Hypothalamus (tissue), 51 donors: ENCODE results near the gene RNF123.

Experiments
- DNase-seq, 51 donors: peaks; one replicate each; lab custom pipeline; 2025; lab: John Stamatoyannopoulos, UW

RNF123 gene

DNA sequence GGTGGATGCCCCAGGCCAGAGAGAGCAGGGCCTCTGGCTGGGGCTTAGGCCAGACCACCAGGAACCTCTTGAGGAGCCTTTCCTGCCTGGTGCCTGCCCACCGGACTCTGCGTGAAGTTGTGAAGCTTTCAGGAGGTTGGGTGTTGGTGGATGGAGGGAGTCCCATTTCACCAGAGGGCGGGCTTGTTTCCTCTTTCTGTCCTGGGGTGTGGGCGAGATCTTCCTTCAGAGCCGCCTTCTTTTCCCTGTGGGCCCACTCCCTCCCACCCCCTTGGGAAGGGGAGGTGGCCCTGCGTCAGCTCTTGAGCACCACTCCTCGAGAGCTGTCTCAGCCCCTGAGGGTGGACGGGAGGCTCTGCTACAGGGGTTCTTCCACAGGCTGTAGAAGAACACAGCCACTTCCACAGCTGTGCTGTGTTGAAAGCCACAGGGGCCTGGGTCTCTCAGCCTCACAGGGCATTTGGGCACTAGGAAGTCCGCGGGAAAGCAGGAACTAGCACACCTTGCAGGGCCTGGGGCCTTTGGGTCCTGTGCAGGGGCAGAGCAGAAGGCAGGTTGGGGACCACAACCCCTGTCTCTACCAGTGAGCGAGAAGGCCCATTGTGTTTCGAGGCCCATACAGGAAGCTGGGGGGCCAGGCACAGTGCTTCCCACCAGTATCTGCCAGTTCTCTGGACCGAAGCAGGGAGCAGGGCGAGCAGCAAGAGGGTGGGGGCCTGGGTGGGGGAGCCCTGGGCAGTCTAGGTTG is 28.0 kb downstream of the RNF123 start:
- DNase-seq = no peak

DNA sequence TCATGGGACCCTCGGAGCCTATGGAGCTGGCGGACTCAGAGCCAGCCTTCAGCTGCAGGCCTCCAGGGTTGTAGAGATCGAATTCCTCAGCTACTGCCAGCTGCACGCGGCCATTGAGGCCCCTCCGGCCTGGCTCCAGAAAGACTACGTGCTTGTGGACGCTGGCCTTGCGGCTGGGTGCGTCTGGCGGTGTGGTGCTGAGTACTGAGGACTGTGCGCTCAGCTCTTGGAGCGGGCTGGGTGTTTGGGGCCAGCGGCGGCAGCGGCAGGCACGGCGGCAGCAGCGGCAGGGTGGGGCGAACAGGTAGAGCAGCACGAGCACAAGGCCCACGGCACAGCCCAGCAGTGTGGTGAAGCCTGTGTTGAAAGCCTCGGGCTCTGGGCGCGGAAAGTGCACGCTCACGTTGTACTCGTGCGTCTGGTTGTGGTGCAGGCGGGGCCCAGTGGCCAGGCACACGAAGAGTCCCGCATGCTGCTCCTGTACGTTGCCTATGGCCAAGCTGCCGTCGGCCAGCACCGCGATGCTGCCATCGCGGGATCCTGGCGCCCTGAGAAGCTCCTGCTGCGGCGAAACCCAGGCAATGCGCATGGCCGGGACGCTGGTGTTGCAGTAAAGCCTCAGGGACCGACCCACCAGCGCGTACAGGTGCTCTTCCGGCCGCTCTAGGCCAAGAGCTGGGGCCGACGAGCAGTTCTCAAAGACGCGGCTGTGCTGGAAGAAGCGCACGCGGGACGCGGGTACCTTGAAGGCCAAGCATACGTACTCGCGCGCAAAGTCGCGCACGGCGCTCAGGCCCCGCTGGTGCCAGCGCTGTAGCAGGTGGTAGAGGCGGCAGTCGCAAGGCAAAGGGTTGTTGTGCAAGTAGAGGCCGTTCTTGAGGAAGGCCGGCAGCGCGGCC is 28.9 kb downstream of the RNF123 start:
- DNase-seq = no peak

DNA sequence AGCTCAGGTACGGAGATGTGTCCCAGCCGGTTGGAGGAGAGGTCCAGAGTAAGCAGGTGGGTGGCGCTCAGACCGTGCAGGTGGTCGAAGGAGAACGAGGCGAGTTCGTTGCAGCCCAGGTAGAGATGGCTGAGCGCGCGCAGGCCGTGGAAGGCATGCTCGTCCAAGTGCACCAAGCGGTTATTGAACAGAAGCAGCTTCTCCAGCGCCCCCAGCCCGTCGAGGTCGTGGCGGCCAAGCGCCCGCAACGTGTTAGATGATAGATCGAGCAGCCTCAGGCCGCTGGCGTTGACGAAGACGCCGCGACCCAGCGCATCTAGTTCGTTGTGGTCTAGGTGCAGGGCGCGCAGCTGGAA is 29.5 kb downstream of the RNF123 start:
- peak in 2 of 51 donors; percentile 27 to 51 for DNase-seq

DNA sequence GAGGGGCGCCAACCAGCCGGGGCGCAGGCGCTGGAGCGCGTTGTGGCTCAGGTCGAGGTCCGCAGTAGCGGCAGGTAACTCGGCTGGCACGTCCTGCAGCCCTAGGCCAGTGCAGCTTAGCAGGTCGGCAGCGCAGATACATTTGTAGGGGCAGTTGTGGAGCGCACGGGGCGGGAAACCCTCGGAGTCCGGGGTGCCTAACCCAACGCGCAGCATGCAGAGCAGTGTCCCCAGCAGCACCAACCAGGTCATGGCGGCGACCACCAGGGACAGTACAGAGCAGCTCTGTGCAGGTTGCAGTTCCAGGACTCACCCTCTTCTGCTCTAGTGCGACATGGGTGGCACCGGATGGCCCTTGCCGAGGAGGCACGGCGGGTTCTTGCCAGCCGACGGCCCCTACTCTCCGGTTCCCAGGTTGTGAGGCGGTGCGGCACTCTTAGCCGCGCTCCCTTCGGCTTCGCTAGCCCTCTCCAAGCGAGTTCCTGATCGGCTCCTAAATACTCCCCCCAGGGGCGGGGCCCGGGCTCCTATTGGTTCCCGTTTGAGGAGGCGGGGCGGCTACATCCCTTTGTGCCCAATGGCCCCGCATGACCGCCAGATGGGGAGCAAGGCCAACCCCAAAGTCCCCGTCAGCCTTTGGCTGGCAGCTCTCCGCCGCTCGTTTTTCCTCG is 30.0 kb downstream of the RNF123 start, which contains the start of gene AMIGO3:
AMIGO3 (minus strand) TSS at position 471 of the 671 bp plus-strand sequence; CDS start at position 252, 219 bp downstream.
- DNase-seq = peak; percentile 36 to 97 (median 90)

DNA sequence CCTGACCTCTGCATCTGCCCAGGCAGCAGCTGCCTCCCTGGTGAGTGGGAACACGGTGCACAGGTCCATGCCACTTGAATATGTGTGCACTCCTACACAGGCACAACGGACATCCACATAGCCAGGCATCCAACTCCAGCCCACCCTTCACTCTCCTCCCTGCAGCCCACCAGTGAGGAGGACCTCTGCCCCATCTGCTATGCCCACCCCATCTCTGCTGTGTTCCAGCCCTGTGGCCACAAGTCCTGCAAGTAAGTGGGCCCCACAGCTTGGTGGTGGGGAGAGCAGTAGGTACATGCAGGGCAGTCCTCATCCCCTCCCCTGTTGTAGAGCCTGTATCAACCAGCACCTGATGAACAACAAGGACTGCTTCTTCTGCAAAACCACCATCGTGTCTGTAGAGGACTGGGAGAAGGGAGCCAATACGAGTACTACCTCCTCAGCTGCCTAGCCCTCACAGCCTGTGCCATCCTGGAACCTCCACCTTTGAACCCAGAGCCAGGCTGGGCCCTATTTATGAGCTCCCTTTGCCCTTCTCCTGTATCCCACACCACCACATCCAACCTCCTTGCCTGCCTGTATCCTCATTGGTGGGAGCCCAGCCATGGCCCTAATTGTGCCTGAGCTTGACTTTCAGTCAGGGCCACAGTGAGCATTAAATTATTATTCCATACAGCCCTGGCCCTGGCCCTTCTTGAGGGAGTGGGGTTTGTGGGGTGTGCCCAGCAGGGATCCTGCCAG is 31.7 kb downstream of the RNF123 start:
- no peak for DNase-seq

DNA sequence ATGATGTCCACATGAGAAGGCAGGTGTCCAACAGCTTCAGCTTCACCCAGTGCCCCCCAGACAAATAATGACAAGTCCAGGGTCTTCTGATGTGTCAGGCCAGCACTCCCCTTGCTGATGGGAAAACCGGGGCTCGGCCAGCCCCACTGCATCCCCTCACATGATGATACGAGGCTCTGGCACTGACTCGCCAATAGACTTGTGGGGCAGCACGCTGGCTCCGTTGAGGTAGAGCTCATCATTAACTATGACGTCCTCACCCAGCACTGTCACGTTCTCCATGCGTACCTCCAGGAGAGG is 32.2 kb downstream of the RNF123 start:
- no peak for DNase-seq

DNA sequence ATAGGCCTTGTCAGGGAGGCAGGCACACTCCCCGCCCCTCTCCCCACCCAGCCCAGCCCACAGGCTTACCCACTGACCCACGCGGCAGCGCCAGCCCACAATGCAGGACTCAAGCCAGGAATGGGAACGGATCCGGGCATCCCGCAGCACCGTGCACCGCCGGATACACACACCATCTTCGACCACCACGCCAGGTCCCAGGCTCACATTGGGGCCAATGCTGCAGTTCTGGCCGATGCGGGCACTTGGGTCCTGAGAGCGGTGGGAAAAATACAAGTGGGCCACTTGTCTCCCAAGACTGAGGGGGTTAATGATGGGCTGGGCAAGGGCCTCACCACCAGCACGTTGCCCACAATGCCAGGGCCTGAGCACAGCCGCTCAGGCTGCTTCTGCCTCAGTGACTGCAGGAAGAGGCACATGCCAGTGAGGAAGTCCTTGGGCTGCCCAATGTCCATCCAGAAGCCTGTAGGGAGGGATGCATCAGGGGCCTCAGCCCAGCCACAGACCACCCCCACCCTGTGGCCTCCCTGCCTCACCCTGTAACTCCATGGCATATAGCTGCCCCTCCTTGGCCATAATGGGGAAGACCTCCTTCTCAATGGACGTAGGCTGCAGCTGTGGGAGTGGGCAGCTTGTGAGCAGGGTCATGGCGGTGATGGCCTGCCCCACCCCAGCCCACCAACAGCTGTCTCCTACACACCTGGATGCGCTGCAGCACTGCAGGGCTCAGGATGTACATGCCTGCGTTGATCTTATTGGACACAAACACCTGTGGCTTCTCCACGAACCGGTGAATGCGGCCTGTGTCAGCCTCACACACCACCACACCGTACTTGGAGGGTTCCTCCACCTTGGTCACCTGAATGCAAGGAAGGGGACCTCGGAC is 32.8 kb downstream of the RNF123 start:
- no peak for DNase-seq

DNA sequence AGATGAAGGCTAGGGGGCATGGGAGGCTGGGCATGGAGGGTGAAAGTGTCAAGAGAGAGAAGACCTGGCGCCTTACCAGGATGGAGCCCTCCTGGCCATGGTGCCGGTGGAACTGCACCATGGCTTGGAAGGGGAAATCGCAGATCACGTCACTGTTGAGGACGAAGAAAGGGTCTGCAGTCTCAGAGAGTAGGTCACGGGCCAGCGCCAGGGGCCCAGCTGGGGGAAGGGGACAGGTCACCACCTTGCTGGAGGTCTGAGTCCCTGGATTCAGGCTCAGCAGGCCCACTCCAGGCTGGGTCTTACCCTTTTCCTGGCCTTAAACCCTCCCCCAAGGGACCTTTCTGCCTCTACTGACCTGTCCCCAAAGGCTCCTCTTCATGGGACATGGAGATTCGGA is 33.5 kb downstream of the RNF123 start:
- no peak for DNase-seq

DNA sequence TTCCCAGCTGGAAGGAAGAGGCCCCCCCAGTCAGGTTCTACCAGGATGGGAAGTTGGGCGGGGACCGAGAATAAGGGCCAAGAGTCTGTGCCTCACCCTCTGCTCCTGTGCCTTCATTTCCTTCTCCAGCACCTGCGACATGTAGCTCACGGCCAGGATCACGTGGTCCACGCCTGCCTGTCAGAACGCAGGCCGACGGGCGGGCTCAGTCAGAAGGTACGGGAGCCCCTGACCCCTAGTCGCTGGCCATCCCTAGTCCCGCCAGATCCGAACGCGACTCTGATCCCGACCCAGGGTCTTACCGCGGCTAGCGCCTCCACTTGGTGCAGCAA is 33.9 kb downstream of the RNF123 start:
- peak in 24 of 51 donors; percentile 24 to 64 (median 38) for DNase-seq

DNA sequence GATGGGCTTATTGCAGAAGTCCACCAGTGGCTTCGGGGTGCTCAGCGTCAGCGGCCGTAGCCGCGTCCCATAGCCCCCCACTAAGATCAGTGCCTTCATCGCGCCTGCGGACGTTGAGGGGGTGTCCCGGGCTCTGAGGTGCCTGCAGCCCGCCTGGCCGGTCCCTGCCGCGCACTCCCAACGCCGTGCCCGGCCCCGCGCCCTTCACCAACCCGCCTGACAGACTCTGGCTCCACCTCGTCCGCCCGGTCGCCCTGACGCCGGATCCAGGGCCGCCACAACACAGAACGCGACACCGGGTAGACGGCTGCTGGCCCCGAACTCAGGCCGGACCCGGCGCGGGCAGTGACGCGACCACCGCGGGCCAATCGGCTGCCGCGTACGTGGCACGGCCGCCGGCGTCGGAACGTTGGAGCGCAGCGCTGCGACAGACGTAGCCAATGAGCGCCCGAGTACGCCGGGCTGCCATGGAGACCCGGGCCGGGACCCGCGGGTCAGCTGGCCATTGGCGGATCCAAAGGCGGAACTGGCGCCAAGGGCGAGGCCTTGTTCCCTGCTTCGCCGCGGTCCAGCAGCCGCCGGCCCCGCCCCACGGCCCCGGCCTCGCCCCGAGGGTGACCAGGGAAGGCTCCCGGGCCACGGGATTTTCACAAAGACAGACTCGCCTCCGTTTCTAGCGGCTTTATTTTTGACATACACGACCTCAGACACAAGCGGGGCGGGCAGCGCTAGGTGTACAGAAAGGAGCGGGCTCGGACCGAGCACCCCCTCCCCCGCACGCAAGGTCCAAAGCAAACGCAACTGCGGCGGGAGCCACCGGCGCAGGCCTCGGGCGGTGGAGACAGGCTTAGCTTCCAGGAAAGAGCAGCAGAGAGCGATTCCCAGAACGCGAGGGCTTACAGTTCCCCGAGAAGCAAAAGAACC is 34.5 kb downstream of the RNF123 start, which contains the start of gene GMPPB:
GMPPB (minus strand) TSS at position 324 of the 924 bp plus-strand sequence; CDS start at position 99, 225 bp downstream.
- peak; percentile 43 to 99 (median 94) for DNase-seq

DNA sequence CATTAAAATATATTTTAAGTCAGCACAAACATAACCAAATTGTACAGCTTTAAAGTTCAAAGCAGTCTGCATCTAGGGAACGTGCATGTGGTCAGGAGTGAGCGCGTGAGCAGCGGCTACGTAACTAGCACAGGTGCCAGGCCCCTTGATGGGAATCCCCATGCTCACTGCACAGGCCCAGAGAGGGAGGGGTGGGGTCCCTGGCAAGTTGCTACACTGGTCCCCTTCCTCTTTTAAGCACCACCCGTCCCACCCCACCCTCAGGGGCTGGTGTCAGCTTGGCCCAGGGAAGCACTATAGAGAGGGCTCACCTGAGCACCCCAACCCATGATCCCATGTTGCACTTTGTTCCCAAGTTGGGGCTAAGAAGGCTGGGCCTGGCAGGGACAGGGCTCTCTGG is 35.2 kb downstream of the RNF123 start:
- no peak for DNase-seq

DNA sequence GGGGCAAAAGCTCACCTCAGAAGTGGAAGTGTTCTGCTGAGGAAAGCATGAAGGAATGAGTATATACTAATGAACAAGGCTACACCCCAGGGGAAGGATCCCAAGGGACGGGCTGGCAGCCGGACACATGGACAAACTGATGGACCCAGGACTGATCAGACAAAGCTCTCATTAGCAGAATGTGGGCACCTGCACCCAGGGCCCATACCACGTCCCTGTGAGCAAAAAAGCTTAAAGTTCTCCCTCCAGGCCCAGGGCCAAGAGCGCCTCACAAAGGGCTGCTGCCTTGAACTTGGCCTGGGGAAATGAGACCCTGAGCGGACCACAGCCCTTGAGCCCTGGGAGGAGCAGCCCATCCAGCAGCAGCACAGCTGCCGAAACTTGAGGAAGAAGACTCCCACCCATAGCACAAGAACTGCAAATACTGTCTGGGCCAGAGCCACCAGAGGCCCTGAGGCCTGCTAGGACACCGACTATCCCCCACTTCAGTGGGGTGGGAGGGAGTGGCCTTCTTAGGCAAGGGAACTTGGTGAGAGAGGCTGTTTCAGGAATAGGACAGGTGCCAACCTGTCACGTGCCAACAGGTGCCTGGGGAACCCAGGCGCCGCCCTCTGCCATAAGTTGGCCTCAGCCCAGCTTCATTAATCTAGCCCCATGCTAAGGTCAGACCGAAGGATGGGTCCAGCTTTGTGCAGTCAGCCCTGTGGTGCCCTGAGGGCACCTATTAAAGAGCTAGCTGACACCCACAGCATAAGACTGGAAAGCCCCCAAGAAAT is 36.7 kb downstream of the RNF123 start:
- DNase-seq = no peak

DNA sequence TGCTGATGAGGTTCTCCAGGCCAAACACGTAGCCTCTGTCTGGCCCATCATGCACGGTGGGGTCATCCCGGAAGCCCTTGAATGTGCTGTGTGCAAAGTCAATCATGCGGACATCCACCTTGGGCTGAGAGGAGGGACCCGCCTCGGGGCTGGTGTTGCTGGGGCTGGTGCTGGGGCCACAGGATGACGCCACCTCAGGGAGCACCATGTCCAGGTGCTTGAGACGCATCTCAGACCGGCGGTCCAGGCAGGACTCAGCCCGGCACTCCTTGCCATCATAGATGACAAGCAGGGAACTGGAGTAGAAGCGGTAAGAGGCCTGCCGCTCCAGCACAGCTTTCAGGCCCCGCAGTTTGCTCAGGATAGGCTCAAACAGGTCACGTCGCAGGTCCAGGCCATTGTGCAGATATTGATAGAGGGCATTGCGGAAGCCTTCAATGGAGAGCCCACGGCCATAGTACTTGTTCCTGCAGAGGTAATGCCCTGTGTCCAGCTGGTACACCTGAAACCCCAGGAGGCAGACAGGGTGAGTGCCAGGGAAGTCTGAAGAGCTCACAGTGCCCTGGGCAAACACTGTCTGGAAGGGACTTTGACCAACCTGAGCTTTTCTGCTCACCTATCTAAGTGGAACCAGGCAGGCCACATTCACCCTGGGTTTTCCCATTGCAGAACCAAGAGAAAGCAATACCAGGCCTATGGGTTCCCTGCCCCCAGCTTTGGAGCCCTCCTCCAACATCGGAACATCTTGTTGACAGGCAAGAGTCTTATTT is 38.0 kb downstream of the RNF123 start:
- DNase-seq = no peak

DNA sequence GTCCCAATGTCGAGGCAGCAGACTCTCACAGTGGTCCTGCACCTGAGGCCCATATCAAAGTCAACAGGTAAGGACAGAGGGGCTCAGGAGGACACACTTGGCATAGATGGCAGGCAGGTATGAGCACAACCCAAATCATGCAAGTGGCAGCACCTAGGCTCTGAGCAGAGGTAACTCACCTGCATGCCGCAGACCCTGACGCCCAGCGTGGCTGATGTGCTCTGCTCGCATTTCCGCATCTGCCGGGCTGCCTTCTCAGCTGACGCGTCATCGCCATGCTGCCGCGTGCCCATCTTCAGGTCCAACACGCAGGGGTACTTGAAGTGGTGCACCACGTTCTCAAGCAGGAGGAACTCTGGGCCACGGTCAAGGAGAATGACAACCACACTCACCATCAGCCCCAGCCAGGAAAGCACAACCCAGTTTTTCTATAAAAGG is 38.6 kb downstream of the RNF123 start:
- no peak for DNase-seq

DNA sequence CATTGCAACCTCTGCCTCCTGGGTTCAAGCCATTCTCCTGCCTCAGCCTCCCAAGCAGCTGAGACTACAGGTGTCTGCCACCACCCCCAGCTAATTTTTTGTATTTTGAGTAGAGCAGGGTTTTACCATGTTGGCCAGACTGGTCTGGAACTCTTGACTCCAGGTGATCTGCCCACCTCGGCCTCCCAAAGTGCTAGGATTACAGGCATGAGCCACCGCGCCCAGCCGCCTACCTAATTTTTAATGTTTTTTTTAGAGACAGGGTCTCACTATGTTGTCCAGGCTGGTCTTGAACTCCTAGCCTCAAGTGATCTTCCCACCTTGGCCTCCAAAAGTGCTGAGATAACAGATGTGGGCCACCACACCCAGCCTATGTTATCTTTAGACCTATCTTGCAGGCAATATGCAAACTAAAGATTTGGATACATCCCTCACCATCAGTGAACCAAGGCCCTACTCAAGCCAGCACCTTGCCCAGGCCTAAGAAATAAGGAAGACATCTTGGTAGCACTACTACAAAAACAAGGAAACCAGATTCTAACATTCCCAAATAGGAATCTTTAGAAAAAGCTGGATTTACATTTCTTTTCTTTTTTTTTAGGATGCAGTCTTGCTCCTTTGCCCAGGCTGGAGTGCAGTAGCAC is 40.7 kb downstream of the RNF123 start:
- DNase-seq = no peak

DNA sequence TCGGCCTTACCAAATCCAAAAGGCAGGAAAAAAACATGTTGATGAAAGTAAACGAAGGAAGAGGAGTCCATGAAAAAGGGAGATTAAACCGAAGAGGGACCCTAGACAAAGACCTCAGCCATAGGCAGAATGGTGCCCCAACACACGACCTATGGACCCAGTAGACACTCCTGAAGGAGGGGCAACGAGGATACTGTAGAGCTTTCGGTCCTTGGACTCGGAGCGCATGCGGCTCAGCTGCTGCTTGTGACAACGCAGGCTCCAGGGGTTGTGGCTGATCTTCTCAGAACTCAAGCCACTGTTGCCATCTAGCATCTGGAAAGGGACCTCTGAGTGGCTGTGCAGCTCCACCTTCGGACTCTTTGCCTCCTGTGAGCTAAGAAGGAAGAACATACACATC is 43.2 kb downstream of the RNF123 start:
- no peak for DNase-seq
